GM10266 (cell line): ENCODE measurements around the gene CCDC27.

ENCODE experiments used
- DNase-seq: peaks from one replicate; pipeline ENCODE4 v3.0.0; 2012; ENCODE audit errors: extremely low spot score
- CTCF ChIP-seq: IDR thresholded peaks from 2 replicates; pipeline ENCODE4 v1.5.1; 2012; ENCODE audit warnings: mild to moderate bottlenecking, low read depth; ENCODE audit not compliant: control insufficient read depth, insufficient read depth; ENCODE audit errors: missing control alignments

Gene CCDC27

DNA sequence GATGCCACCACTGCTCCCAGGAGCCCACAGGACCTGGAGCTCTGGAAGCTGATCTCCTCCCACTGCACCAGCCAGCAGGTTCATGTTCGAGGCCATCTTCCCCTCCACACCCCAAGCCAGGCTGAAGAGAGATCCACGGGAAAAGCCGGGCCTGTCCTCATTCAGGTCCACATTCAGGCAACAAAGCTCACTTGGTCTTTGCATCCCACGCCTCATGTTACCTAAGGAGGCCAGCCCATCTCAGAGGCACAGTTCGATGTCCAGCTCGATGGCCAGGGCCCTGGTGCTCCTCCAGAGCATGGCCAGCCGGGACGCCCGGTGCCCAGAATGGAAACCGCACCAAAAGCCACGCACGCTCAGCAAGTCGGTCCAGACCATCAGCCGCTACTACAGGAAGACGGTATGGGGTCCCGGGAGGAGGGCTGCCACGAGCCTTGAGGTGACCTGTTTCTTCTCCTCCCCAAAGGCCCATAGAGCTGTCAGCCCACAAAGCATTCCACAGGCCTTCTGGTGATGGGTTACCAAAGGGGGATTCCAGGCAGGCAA, at the start of gene CCDC27:
CCDC27 (plus strand) TSS at position 51 of the 546 bp plus-strand sequence; CDS start at position 83, 32 bp downstream.
- no peak for TF ChIP-seq CTCF
- no peak for DNase-seq

DNA sequence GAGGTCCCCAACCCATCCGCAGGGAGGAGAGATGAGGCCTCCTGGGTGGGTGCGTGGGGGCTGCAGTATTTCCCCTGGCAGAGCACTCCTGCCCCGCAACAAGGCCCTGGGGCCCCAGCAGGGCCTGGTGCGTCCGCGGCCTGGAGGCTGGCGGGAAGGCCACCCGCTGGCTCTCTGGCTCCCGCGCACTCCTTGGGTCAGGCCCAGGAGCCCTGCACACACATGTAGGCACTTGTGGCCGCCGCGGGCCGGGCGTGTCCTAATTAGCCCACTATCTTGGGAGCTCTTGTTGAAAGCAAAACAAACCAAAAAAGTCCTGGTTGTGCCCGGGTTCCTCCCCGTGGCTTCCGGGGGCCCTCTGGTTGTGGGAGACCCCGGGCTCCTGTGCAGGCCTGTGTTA, 49.7 kb upstream of the CCDC27 start:
- TF ChIP-seq CTCF: no peak
- DNase-seq: no peak

- DNase-seq: no peak
- no peak for TF ChIP-seq CTCF
Observed at GRCh38 chr1:3702990-3703728, 49.1 kb upstream of the CCDC27 start.

- DNase-seq: no peak
- TF ChIP-seq CTCF: no peak
Observed at GRCh38 chr1:3703786-3704371, 48.4 kb upstream of the CCDC27 start.

DNA sequence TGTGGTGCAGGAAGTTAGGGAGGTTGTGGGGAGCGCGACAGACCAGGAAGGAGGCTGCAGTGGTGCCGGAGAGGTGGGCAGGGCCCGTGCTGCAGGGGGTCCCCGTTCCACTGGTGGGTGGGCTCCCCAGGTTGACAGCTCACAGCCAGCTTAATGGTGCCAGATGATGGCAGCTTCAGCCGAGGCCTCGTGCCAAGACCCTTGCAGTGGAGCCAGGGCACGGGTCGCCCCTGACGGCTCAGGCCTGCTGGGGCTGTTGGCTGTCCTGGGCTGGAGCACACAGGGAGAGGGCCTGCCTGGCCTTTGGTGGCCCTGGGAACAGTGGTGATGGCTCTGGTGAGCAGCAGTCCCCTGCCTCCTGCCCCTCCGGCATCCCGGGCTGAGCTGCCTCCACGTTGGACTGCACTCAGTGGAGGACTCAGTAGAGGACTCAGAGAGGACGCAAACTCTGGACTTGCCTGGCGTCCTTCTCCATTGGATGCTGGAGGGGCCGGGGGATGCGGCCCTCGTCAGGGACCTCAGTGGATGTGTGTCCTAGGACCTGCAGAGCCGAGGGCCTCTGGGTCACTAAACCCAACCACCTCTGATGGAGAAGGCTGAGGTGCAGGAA, 46.8 kb upstream of the CCDC27 start:
- TF ChIP-seq CTCF: no peak

DNA sequence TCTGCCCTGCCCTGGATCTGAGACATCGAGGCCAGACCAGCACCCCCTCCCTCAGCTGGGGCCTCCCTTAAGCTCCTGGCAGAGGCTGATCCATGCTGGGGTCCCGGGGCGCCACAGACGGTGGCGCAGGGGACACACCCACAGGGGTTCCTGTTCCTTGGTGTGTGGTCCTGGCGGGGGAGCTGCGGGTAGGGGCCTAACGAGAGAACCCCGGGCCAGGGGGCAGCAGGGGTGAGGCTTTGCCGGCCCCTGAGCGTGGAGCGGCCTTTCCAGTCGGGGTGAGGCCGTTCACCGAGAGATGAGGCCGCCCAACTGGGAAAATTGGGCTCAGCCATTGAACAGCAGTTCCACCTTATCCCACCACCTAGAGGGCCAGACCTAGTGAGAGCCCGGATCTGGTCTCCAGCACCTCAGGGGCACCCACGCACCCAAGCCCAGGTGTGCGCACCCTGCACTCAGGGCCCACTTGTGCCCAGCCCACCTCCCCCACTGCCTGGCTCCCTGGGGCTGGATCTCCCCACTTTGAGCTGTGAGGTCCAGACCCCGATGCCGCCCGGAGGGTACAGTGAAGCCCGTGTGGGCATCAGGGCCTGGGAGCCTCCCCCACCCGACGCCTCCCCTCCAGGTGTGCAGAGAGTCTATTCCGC, 45.5 kb upstream of the CCDC27 start:
- no peak for TF ChIP-seq CTCF
- DNase-seq: no peak

More for the DNA sequence above, 46.8 kb upstream of the CCDC27 start:
- DNase-seq: no peak
